WERI-Rb-1 (cell line): ENCODE results near the gene C19orf38.

Source experiments
- DNase-seq: peaks from one replicate; pipeline ENCODE4 v3.0.0-alpha.2; 2020
- H3K27ac ChIP-seq: fragments of 250-450 bp; sonication (Bioruptor Pico); 2 replicates; pipeline ENCODE4 v1.5.1; 2020; ENCODE audit warnings: mild to moderate bottlenecking, moderate library complexity
- H3K27me3 ChIP-seq: fragments of 250-450 bp; sonication (Bioruptor Pico); 2 replicates; pipeline ENCODE4 v1.5.1; 2021; ENCODE audit warnings: mild to moderate bottlenecking, low read depth, moderate library complexity; ENCODE audit not compliant: insufficient read depth, severe bottlenecking
- H3K36me3 ChIP-seq: fragments of 250-450 bp; sonication (Bioruptor Pico); 2 replicates; pipeline ENCODE4 v1.5.1; 2020; ENCODE audit warnings: mild to moderate bottlenecking, moderate library complexity
- H3K4me3 ChIP-seq: 2 replicates; pipeline ENCODE4 v1.5.1; 2011; ENCODE audit warnings: low read depth, mild to moderate bottlenecking, control low read depth, low read length
- H3K9me3 ChIP-seq: fragments of 250-450 bp; sonication (Bioruptor Pico); 2 replicates; pipeline ENCODE4 v1.5.1; 2021; ENCODE audit warnings: mild to moderate bottlenecking, moderate library complexity; ENCODE audit not compliant: severe bottlenecking
- TF ChIP-seq, protein P1 (sequence below): IDR thresholded peaks from 2 replicates; pipeline ENCODE4 v1.5.1; 2011; ENCODE audit warnings: low read depth, mild to moderate bottlenecking, control low read depth, inconsistent platforms, low read length

The C19orf38 gene

DNA sequence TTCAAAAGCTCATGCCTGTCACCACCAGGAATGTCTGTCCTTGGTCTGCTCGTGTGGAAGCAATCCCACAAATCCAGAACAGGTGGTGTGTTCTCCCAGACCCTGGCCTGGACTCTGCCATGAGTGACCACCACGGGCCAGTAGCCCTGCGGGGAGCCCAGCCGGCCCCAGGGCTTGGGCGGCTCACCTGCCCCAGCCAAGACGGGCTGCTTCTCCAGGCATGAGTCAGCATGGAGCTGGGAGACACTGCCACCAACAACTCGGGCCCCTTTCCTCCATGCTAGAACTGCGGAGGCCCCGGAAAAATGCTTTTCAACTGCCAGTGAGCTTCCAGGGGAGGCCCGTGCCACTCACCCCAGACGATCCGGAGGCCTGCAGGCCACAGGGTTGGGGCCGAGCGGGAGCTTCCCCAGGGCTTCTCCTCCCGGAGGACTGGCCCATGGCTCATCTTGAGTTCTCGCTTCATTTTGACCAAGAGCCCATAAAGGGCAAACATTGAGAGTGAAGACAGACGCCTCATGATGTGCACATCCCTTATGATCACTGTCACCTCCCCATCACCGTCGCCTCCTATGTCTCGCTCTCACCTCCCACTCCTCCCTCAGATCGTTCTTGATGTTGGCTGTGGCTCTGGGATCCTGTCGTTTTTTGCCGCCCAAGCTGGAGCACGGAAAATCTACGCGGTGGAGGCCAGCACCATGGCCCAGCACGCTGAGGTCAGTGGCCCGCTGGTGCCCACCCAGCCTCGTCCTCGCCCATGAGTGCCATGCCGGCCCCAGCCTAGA lies 63.6 kb downstream of the C19orf38 start:
- H3K36me3 ChIP-seq, result peaks cover 87% of the 10 kb centered on the region
- no peaks in the 10 kb centered on the region for H3K27me3 ChIP-seq
- TF ChIP-seq, protein P1, sequence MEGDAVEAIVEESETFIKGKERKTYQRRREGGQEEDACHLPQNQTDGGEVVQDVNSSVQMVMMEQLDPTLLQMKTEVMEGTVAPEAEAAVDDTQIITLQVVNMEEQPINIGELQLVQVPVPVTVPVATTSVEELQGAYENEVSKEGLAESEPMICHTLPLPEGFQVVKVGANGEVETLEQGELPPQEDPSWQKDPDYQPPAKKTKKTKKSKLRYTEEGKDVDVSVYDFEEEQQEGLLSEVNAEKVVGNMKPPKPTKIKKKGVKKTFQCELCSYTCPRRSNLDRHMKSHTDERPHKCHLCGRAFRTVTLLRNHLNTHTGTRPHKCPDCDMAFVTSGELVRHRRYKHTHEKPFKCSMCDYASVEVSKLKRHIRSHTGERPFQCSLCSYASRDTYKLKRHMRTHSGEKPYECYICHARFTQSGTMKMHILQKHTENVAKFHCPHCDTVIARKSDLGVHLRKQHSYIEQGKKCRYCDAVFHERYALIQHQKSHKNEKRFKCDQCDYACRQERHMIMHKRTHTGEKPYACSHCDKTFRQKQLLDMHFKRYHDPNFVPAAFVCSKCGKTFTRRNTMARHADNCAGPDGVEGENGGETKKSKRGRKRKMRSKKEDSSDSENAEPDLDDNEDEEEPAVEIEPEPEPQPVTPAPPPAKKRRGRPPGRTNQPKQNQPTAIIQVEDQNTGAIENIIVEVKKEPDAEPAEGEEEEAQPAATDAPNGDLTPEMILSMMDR, result no peak
- no peak overlapping the region for H3K4me3 ChIP-seq
- H3K9me3 ChIP-seq, result no peaks in the 10 kb centered on the region
- DNase-seq, result no peak
- peak overlapping the region; percentile 40 for H3K27ac ChIP-seq

DNA sequence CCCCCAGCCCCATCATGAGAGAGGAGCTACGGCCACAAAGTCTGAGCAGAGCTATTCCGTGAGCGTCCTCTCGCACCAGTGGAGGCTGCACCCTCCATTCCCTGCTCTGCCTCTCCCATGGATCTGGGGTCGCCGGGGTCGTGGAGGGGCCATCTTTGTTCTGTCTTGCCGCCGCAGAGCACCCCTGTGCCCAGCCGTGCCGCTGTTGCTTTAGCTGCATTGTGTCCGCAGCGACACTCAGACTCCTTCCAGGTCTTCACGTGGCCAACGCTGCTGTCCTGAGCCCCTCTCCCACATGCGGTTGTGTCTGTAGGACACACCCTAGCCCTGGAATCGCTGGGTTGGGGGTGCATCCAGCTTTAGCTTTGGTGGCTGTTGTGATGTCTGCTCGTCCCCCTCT lies 64.4 kb downstream of the C19orf38 start:
- TF ChIP-seq, protein P1, result no peak
- DNase-seq, result no peak
- Histone ChIP-seq H3K4me3 (no peak overlapping the region), H3K9me3 (no peaks in the 10 kb centered on the region), H3K27me3 (no peaks in the 10 kb centered on the region), H3K27ac (no peak overlapping the region), H3K36me3 (peaks cover 85% of the 10 kb centered on the region)

- Histone ChIP-seq H3K4me3 (no peak overlapping the region), H3K36me3 (peaks cover 75% of the 10 kb centered on the region), H3K9me3 (no peaks in the 10 kb centered on the region), H3K27ac (peak overlapping the region; percentile 82), H3K27me3 (no peaks in the 10 kb centered on the region)
- TF ChIP-seq, protein P1, result no peak
- no peak for DNase-seq
These were observed 65.6 kb downstream of the C19orf38 start for GRCh38 chr19:10913716-10914340.

DNA sequence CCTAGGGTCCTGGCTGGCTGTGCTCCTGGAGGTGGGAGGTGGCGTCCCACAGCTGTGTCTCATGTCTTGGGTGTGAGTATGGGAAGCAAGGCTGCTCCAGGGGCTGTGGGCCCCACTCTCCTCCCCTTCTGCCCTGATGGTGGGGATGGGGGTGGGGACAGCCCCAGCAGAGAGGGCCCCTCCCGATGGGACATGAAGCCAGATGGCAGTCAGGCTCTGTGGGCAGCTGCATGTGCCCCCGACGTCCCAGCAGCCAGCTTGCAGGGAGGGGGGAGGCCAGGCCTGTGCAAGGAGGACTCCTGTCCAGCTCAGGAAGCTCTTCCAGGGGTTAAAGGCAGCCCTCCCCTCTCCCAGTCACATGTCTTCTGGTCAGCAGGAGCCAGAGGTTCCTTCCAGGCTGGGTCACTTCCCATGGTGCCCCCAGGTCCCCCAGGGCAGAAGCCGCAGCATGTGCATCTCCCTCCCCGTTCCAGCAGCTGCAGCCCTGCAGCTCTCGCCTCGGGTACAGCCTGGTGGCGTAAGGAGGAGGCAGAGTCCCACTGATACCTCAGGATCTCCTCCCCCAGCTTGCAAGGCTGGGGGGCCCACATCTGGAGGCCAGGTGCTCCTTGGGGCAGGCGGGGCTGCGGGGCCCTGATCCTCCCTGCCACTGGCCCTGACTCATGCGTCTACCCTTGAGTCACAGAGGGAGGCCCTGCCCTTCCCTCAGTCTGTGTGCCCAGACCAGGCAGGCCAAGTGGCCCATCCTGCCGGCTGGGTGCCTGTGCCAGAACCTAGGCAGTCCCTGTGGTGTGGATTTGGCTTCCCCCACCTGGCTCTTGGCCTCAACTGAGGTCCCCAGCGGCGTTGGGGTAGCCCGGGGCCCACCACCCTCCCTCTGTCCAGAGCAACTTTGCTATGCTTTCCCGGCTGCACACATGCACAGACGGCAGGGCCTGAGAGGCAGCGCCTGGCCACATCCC lies 67.2 kb downstream of the C19orf38 start:
- TF ChIP-seq, protein P1, result no peak
- DNase-seq, result peak; percentile 78
- Histone ChIP-seq H3K27ac (peak overlapping the region; percentile 82), H3K9me3 (no peaks in the 10 kb centered on the region), H3K27me3 (no peaks in the 10 kb centered on the region), H3K36me3 (peaks cover 78% of the 10 kb centered on the region), H3K4me3 (no peak overlapping the region)

GRCh38 chr19:10916602-10917001 lies 68.4 kb downstream of the C19orf38 start:
- no peaks in the 10 kb centered on the region for H3K27me3 ChIP-seq
- no peak overlapping the region for H3K4me3 ChIP-seq
- DNase-seq, result no peak
- no peak overlapping the region; the same call in 1 of the 2 replicates for H3K27ac ChIP-seq
- peaks cover 82% of the 10 kb centered on the region for H3K36me3 ChIP-seq
- TF ChIP-seq, protein P1, result no peak
- no peaks in the 10 kb centered on the region for H3K9me3 ChIP-seq
